ENCODE measurements around the gene CEMIP2.

CEMIP2 gene

DNA sequence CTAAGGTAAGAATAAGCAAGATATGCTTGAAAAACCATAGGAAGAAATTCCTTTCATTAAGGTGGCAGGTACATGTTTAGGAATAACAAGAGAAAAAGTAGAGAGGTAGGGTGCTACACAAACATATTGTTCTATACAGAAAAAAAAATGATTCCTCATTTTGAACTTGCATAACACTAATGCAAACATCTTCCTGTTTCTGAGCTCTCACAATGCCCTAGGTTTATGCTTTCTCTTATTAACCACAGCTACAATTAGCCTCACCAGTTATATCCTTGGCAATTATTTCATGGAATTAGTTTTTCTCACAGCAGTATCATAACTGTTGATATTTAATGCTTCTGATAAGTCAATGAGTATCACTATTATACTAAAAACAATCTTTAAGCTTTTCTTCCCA, 20.7 kb downstream of the CEMIP2 start:
- Histone ChIP-seq H3K4me2 (ENCODE audit: low read depth, low read length, poor library complexity, severe bottlenecking) (no peak overlapping the region), H3K36me3 (ENCODE audit: low read length) (no peaks in the 10 kb centered on the region), H4K20me1 (ENCODE audit: low read depth, low read length) (no peaks in the 10 kb centered on the region), H2AFZ (ENCODE audit: low read depth, low read length, severe bottlenecking) (no peak overlapping the region), H3K79me2 (ENCODE audit: insufficient read depth, low read length) (no peaks in the 10 kb centered on the region), H3F3A (ENCODE audit: insufficient read depth) (no peaks in the 10 kb centered on the region), H3K27ac (ENCODE audit: low read depth, low read length) (no peak overlapping the region), H3K4me3 (ENCODE audit: insufficient read depth, low read length, poor library complexity, severe bottlenecking) (no peak overlapping the region), H3K9me2 (replicated peaks; ENCODE audit: insufficient read depth, low read length) (no peaks in the 10 kb centered on the region), H3K9me3 (ENCODE audit: insufficient read depth, low read length) (no peaks in the 10 kb centered on the region), H3K27me3 (ENCODE audit: low read length) (no peaks in the 10 kb centered on the region), H3K9ac (ENCODE audit: low read length) (no peak overlapping the region)
- no peak for TF ChIP-seq EZH2phosphoT487 (conservative IDR thresholded peaks at IDR 0.05; ENCODE audit: low read length)
- TF ChIP-seq, protein P1, sequence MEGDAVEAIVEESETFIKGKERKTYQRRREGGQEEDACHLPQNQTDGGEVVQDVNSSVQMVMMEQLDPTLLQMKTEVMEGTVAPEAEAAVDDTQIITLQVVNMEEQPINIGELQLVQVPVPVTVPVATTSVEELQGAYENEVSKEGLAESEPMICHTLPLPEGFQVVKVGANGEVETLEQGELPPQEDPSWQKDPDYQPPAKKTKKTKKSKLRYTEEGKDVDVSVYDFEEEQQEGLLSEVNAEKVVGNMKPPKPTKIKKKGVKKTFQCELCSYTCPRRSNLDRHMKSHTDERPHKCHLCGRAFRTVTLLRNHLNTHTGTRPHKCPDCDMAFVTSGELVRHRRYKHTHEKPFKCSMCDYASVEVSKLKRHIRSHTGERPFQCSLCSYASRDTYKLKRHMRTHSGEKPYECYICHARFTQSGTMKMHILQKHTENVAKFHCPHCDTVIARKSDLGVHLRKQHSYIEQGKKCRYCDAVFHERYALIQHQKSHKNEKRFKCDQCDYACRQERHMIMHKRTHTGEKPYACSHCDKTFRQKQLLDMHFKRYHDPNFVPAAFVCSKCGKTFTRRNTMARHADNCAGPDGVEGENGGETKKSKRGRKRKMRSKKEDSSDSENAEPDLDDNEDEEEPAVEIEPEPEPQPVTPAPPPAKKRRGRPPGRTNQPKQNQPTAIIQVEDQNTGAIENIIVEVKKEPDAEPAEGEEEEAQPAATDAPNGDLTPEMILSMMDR (IDR thresholded peaks at IDR 0.05; ENCODE audit: insufficient read depth, low read length, poor library complexity, severe bottlenecking): no peak

DNA sequence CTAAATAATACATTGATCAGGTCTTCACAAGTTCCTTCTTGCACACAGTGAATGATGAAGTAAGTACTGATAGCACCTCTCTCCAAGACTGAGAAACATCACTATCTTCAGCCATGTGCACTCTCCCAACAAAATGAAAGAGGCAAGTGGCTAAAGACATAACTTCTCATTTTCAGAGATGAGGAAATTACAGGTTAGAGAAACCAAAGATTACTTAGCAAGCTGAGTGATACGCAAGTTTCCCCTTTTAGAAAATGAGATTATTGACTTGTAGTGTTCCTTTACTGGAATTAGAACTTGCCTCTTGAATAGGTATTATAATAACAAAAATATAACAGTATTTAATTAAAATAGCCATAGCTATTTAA, 21.6 kb downstream of the CEMIP2 start:
- no peak for TF ChIP-seq EZH2phosphoT487 (conservative IDR thresholded peaks at IDR 0.05; ENCODE audit: low read length)
- TF ChIP-seq, protein P1 (IDR thresholded peaks at IDR 0.05; ENCODE audit: insufficient read depth, low read length, poor library complexity, severe bottlenecking): no peak
- no peak overlapping the region for H3K9ac ChIP-seq (ENCODE audit: low read length)
- H4K20me1 ChIP-seq (ENCODE audit: low read depth, low read length): no peaks in the 10 kb centered on the region
- H3K79me2 ChIP-seq (ENCODE audit: insufficient read depth, low read length): no peaks in the 10 kb centered on the region
- H3K27ac ChIP-seq (ENCODE audit: low read depth, low read length): no peak overlapping the region
- H3K27me3 ChIP-seq (ENCODE audit: low read length): no peaks in the 10 kb centered on the region
- H2AFZ ChIP-seq (ENCODE audit: low read depth, low read length, severe bottlenecking): no peak overlapping the region
- H3K4me2 ChIP-seq (ENCODE audit: low read depth, low read length, poor library complexity, severe bottlenecking): no peak overlapping the region
- no peaks in the 10 kb centered on the region for H3K9me2 ChIP-seq (replicated peaks; ENCODE audit: insufficient read depth, low read length)
- no peaks in the 10 kb centered on the region for H3K9me3 ChIP-seq (ENCODE audit: insufficient read depth, low read length)
- H3F3A ChIP-seq (ENCODE audit: insufficient read depth): no peaks in the 10 kb centered on the region
- H3K36me3 ChIP-seq (ENCODE audit: low read length): no peaks in the 10 kb centered on the region
- H3K4me3 ChIP-seq (ENCODE audit: insufficient read depth, low read length, poor library complexity, severe bottlenecking): no peak overlapping the region

DNA sequence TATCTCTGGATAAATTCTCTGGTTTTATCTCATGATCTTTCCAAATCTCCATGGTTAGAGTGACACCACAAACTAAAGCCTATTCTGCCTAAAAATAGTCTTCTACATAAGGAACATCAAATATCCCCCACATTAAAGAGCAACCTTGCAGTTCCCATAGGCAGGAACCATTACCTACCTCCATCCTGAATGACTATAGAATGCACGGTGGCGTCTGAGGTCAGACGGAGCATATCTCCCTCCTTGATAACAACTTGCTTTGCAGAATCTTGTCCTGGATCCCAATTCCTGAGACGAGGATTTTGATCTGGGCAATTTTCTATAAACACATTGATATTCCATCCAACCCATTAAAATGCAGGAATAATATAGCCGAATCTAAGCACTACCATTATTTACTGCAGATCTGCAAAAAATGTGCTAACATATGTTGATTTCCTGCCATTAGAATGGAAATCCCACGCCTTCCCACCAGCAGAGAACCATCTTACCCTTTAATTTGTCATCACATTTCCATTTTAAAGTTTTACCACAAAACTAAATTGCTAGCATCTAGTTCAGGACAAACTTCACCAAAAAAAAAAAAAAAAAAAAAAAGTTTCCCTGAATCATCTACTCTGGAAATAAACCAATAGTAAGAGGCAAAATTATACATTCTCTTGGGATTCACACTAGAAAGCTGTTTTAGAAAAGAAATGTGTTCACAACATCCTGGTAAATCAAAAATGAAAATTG, 22.1 kb downstream of the CEMIP2 start:
- Histone ChIP-seq H3K4me3 (ENCODE audit: insufficient read depth, low read length, poor library complexity, severe bottlenecking) (no peak overlapping the region), H3K79me2 (ENCODE audit: insufficient read depth, low read length) (no peaks in the 10 kb centered on the region), H3K4me2 (ENCODE audit: low read depth, low read length, poor library complexity, severe bottlenecking) (no peak overlapping the region), H4K20me1 (ENCODE audit: low read depth, low read length) (no peaks in the 10 kb centered on the region), H3K27ac (ENCODE audit: low read depth, low read length) (no peak overlapping the region), H3K27me3 (ENCODE audit: low read length) (no peaks in the 10 kb centered on the region), H3K36me3 (ENCODE audit: low read length) (no peaks in the 10 kb centered on the region), H3K9me3 (ENCODE audit: insufficient read depth, low read length) (no peaks in the 10 kb centered on the region), H3K9me2 (replicated peaks; ENCODE audit: insufficient read depth, low read length) (no peaks in the 10 kb centered on the region), H2AFZ (ENCODE audit: low read depth, low read length, severe bottlenecking) (no peak overlapping the region), H3F3A (ENCODE audit: insufficient read depth) (no peaks in the 10 kb centered on the region), H3K9ac (ENCODE audit: low read length) (no peak overlapping the region)
- no peak for TF ChIP-seq EZH2phosphoT487 (conservative IDR thresholded peaks at IDR 0.05; ENCODE audit: low read length)
- TF ChIP-seq, protein P1 (IDR thresholded peaks at IDR 0.05; ENCODE audit: insufficient read depth, low read length, poor library complexity, severe bottlenecking): no peak

Measured in SU-DHL-6 (cell line).